ENCODE results near the gene PATJ. TPM values are rescaled to one million over a fixed set of nuclear protein-coding genes. Genes with fewer than 3 reads are reported as not detected.

PATJ gene
- total RNA-seq, 1 experiment from 2014 or later: 47.3 TPM

GRCh38 chr1:61992257-61992656, 250.0 kb downstream of the PATJ start:
- no peak overlapping the region for H3K23ac ChIP-seq (ENCODE audit: insufficient read length, low read depth, low read length)

More at GRCh38 chr1:61992257-61992656, 250.0 kb downstream of the PATJ start:
- Mint-ChIP-seq H3K27me3 (ENCODE audit: low read depth) (no peaks in the 10 kb centered on the region), H3K4me1 (no peaks in the 10 kb centered on the region; a peak in 1 of 4 replicates), H3K27ac (no peak overlapping the region; a peak in 1 of 7 replicates), H3K36me3 (ENCODE audit: insufficient read depth in 1 of 3, low read depth in 3 of 3) (peaks cover 10 to 25% (median 11%) of the 10 kb centered on the region in 3 experiments; a peak in 5 of 7 replicates), H3K9me3 (no peaks in the 10 kb centered on the region), H3K4me3 (no peak overlapping the region)
- no peak overlapping the region for H3K4me2 ChIP-seq (ENCODE audit: insufficient read depth, insufficient read length, low read length)
- H3K79me1 ChIP-seq (ENCODE audit: insufficient read depth, low read depth, low read length, poor library complexity, severe bottlenecking): no peaks in the 10 kb centered on the region
- H4K5ac ChIP-seq (ENCODE audit: insufficient read length, low read depth, low read length): no peak overlapping the region
- no peak overlapping the region for H4K91ac ChIP-seq (ENCODE audit: insufficient read length, low read depth, low read length)
- DNase-seq: no peak
- no peaks in the 10 kb centered on the region for H3K9me3 ChIP-seq (ENCODE audit: control insufficient read depth, low read depth, low read length)
- no peaks in the 10 kb centered on the region for H3K79me2 ChIP-seq (ENCODE audit: insufficient read depth, low read length)
- no peak overlapping the region for H3K9ac ChIP-seq (ENCODE audit: extremely low read depth, insufficient read length, low read length)
- TF ChIP-seq, protein P1, sequence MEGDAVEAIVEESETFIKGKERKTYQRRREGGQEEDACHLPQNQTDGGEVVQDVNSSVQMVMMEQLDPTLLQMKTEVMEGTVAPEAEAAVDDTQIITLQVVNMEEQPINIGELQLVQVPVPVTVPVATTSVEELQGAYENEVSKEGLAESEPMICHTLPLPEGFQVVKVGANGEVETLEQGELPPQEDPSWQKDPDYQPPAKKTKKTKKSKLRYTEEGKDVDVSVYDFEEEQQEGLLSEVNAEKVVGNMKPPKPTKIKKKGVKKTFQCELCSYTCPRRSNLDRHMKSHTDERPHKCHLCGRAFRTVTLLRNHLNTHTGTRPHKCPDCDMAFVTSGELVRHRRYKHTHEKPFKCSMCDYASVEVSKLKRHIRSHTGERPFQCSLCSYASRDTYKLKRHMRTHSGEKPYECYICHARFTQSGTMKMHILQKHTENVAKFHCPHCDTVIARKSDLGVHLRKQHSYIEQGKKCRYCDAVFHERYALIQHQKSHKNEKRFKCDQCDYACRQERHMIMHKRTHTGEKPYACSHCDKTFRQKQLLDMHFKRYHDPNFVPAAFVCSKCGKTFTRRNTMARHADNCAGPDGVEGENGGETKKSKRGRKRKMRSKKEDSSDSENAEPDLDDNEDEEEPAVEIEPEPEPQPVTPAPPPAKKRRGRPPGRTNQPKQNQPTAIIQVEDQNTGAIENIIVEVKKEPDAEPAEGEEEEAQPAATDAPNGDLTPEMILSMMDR (conservative IDR thresholded peaks at IDR 0.05): no peak
- H2BK120ac ChIP-seq (ENCODE audit: low read depth, low read length, poor library complexity, severe bottlenecking): no peak overlapping the region
- no peak overlapping the region for H3K14ac ChIP-seq (ENCODE audit: insufficient read depth, low read length)
- no peaks in the 10 kb centered on the region for H3K27me3 ChIP-seq (ENCODE audit: insufficient read depth, low read length)
- H4K20me1 ChIP-seq (ENCODE audit: control insufficient read depth, insufficient read depth, insufficient read length): no peaks in the 10 kb centered on the region
- no peak overlapping the region for H2BK5ac ChIP-seq (ENCODE audit: insufficient read length, low read length)
- H2BK15ac ChIP-seq (ENCODE audit: low read depth, low read length): no peak overlapping the region
- no peak overlapping the region for H3K4ac ChIP-seq (ENCODE audit: low read depth, low read length)
- H3K56ac ChIP-seq (ENCODE audit: insufficient read length, low read depth, low read length): no peak overlapping the region
- no peak overlapping the region for H3T11ph ChIP-seq (ENCODE audit: low read length)
- H3K4me1 ChIP-seq (ENCODE audit: insufficient read depth, low read length): no peaks in the 10 kb centered on the region
- WGBS (ENCODE audit: extremely low coverage, insufficient read length, low lambda C conversion rate): no CpG with 5 or more reads among the region's 5 CpGs
- H4K8ac ChIP-seq (replicated peaks; ENCODE audit: insufficient read length, low read depth, low read length): no peak overlapping the region
- no peak overlapping the region for H2BK20ac ChIP-seq (ENCODE audit: low read depth, low read length, poor library complexity, severe bottlenecking)
- no peak overlapping the region for H2BK12ac ChIP-seq (ENCODE audit: insufficient read length, low read depth, low read length)
- H3K27ac ChIP-seq (ENCODE audit: insufficient read length, low read depth, low read length): no peak overlapping the region
- no peak overlapping the region for H2AK5ac ChIP-seq (ENCODE audit: insufficient read length, low read length)
- no peak overlapping the region for H3K18ac ChIP-seq (ENCODE audit: insufficient read length, low read depth, low read length)
- no peaks in the 10 kb centered on the region for H3K23me2 ChIP-seq (ENCODE audit: insufficient read length, low read depth, low read length, poor library complexity, severe bottlenecking)
- no peak overlapping the region for H2AFZ ChIP-seq (ENCODE audit: low read length)

Data from H9 (cell line).